ENCODE data around the gene SYTL2. TPM values are rescaled to one million over a fixed set of nuclear protein-coding genes. Genes with fewer than 3 reads are reported as not detected.

Gene SYTL2
- total RNA-seq, 1 experiment from 2014 or later: 132 TPM

GRCh38 chr11:85768473-85769146, 42.3 kb downstream of the SYTL2 start:
- no peaks in the 10 kb centered on the region for H3K27me3 ChIP-seq (ENCODE audit: control insufficient read depth, insufficient read depth, low read length)
- ChIA-PET CTCF (no interaction called here), POLR2A (interaction anchor here (0.6 kb wide), 1 partner anchor 492 kb away, joined by 3 read pairs; no protein-coding TSS in a partner anchor)
- H3K4me3 ChIP-seq (ENCODE audit: low read depth in 2 of 2, low read length in 2 of 2): no peak overlapping the region
- in situ Hi-C loops (cut with HindIII; ENCODE audit: low pct_unique_long_range_greater_than_20kb, low sequenced_read_pairs) (no loop called here), intact Hi-C loops (cut with micrococcal nuclease; ENCODE audit: unreplicated experiment) (no loop called here)
- DNase-seq (ENCODE audit: low read depth, low spot score) (no peak), ATAC-seq (no peak)
- no peak for TF ChIP-seq SIN3A (IDR thresholded peaks at IDR 0.05; ENCODE audit: borderline replicate concordance, insufficient read depth, low read depth, low read length)
- TF ChIP-seq, protein P1, sequence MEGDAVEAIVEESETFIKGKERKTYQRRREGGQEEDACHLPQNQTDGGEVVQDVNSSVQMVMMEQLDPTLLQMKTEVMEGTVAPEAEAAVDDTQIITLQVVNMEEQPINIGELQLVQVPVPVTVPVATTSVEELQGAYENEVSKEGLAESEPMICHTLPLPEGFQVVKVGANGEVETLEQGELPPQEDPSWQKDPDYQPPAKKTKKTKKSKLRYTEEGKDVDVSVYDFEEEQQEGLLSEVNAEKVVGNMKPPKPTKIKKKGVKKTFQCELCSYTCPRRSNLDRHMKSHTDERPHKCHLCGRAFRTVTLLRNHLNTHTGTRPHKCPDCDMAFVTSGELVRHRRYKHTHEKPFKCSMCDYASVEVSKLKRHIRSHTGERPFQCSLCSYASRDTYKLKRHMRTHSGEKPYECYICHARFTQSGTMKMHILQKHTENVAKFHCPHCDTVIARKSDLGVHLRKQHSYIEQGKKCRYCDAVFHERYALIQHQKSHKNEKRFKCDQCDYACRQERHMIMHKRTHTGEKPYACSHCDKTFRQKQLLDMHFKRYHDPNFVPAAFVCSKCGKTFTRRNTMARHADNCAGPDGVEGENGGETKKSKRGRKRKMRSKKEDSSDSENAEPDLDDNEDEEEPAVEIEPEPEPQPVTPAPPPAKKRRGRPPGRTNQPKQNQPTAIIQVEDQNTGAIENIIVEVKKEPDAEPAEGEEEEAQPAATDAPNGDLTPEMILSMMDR (IDR thresholded peaks at IDR 0.05): no peak
- no peaks in the 10 kb centered on the region for H3K36me3 ChIP-seq (ENCODE audit: control insufficient read depth, insufficient read depth, low read length)
- no peaks in the 10 kb centered on the region for H3K9me3 ChIP-seq (ENCODE audit: control insufficient read depth, insufficient read depth, low read depth, low read length)
- no peak overlapping the region for H3K27ac ChIP-seq (ENCODE audit: low read length)
- H3K4me1 ChIP-seq (ENCODE audit: control insufficient read depth, insufficient read depth, low read length): 0 out of 2 replicates have a peak, but pooled peaks cover 8% of the 10 kb centered on the region
- BruUV-seq (replicated peaks): no TSS peak

DNA sequence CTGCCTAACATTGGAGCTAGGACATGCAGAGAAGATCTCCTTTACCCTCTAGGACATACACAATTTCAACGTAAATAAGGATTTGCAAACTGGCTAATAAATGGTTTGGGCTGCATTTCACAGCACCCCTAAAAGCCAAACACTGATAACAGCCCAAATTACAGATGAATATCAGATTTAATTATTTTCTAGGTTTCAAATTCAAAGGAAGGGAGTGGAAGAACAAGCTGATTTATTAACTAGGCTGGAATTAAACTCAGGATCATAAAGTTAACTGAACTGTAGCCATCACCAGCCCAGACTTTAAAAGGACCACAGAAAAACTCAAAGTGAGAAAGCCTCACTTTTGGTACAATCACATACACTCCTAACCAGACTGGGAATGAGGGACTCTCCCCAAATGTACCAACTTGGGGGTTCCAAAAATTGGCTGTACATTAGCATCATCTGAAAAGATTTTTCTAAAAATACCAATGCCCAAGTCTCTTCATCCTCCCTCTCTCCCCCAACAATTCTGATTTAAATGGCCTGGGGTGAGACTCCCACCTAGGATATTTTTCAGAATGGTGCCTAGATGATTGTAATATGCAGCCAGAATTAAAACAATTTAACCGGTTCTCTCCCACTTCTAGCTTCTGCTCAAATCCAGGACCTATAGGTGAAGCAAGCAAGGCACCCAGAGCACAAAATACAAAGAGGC, 43.5 kb downstream of the SYTL2 start:
- Histone ChIP-seq H3K4me1 (ENCODE audit: control insufficient read depth, insufficient read depth, low read length) (peaks cover 10% of the 10 kb centered on the region), H3K9me3 (ENCODE audit: control insufficient read depth, insufficient read depth, low read depth, low read length) (no peaks in the 10 kb centered on the region), H3K4me3 (ENCODE audit: low read depth in 2 of 2, low read length in 2 of 2) (no peak overlapping the region), H3K27ac (ENCODE audit: low read length) (peak overlapping the region; percentile 25; the same call in 1 of the 2 replicates), H3K36me3 (ENCODE audit: control insufficient read depth, insufficient read depth, low read length) (no peaks in the 10 kb centered on the region), H3K27me3 (ENCODE audit: control insufficient read depth, insufficient read depth, low read length) (no peaks in the 10 kb centered on the region)
- no peak for DNase-seq (ENCODE audit: low read depth, low spot score)
- in situ Hi-C loops (cut with HindIII; ENCODE audit: low pct_unique_long_range_greater_than_20kb, low sequenced_read_pairs) (no loop called here), intact Hi-C loops (cut with micrococcal nuclease; ENCODE audit: unreplicated experiment) (no loop called here)
- CTCF ChIA-PET: no interaction called here
- TF ChIP-seq SIN3A (IDR thresholded peaks at IDR 0.05; ENCODE audit: borderline replicate concordance, insufficient read depth, low read depth, low read length): no peak
- TF ChIP-seq REST (IDR thresholded peaks at IDR 0.05; ENCODE audit: insufficient read depth in 1 of 2, low read depth in 2 of 2, low read length in 1 of 2): no peak
- TF ChIP-seq TCF7L2 (IDR thresholded peaks at IDR 0.05; ENCODE audit: low read depth, low read length): no peak
- TF ChIP-seq, protein P1 (IDR thresholded peaks at IDR 0.05): no peak
- no peak for TF ChIP-seq POLR2AphosphoS5 (IDR thresholded peaks at IDR 0.05; ENCODE audit: low read depth, low read length)
- BruUV-seq (replicated peaks): no TSS peak
- POLR2A ChIA-PET: no interaction called here
- ATAC-seq: no peak

Data from Panc1 (cell line).